Activated naive CD8-positive, alpha-beta T cell treated with anti-CD3 and anti-CD28 coated beads for 36 hours (primary cell): ENCODE results near the gene HAVCR1. TPM values are rescaled to one million over a fixed set of nuclear protein-coding genes. Genes with fewer than 3 reads are reported as not detected.
A peak's percentile ranks its signal among the peaks of the same experiment; 100 is the strongest.

Source experiments
- DNase-seq: peaks from one replicate; pipeline ENCODE4 v3.0.0; 2021
- H3K27ac Mint-ChIP-seq: one replicate; pipeline ENCODE4 v1.8.0; 2022; ENCODE audit warnings: mild to moderate bottlenecking, moderate library complexity, mixed read lengths
- H3K27me3 Mint-ChIP-seq: one replicate; pipeline ENCODE4 v1.8.0; 2022; ENCODE audit warnings: mild to moderate bottlenecking, mixed read lengths
- H3K36me3 Mint-ChIP-seq: one replicate; pipeline ENCODE4 v1.8.0; 2021; ENCODE audit warnings: mild to moderate bottlenecking, mixed read lengths
- H3K4me1 Mint-ChIP-seq: one replicate; pipeline ENCODE4 v1.8.0; 2021; ENCODE audit warnings: mixed read lengths
- H3K4me3 Mint-ChIP-seq: one replicate; pipeline ENCODE4 v1.8.0; 2022; ENCODE audit warnings: mild to moderate bottlenecking, moderate library complexity, mixed read lengths
- H3K9me3 Mint-ChIP-seq: one replicate; pipeline ENCODE4 v1.8.0; 2022; ENCODE audit warnings: mixed read lengths
- total RNA-seq, 2 experiments: library from RNA; stranded (reverse); gene quantifications; one replicate each; pipeline ENCODE4 v1.2.3, GENCODE V29; 2021

Gene HAVCR1
- total RNA-seq = under 1 TPM; 0.22 to 0.89 TPM

DNA sequence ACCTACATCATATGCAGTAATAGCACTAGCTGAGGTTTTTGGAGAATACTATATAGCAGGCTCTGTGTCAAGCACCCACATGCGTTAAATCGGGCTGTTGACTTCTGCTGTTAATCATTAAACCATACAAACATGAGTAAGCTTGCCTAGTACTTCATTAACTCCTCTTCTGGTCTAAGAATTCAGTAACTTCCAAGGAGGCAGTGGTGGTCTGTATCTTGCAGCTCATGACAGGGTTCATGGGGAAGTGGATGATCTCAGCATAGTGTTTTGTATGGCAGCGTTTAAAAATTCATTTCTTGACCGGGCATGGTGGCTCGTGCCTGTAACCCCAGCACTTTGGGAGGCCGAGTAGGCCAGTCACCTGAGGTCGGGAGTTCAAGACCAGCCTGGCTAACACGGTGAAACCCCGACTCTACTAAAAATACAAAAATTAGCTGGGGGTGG, at the start of gene HAVCR1:
TSS of gene HAVCR1 (minus strand) at position 24 of the 447 bp plus-strand sequence. CDS start 1,173 bp downstream, outside the sequence.
- H3K27ac Mint-ChIP-seq = no peak within 1 kb of the TSS
- no peaks in the 10 kb centered on the region for H3K9me3 Mint-ChIP-seq
- no peak within 1 kb of the TSS for H3K4me3 Mint-ChIP-seq

DNA sequence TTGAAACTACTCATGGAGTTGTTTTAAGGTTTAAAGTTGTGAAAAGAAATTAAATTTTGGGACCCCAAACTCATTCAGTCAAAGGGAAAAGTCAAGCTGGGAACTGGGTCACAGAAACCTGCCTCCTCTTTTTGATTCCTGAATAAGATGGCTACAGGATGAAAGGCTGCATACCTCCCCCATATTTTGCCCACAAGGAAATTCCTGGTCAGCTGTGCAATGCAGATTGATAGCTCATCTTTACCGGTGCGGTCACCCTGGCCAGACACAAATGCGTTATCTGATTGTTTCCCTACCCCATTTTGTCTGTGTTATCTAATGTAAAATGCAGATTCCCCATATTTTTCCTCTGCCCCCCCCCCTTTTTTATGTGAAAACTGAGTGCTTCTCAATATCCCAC, 48.6 kb upstream of the HAVCR1 start:
- H3K9me3 Mint-ChIP-seq = no peaks in the 10 kb centered on the region
- H3K36me3 Mint-ChIP-seq = peaks cover 32% of the 10 kb centered on the region
- peaks cover 38% of the 10 kb centered on the region for H3K4me1 Mint-ChIP-seq
- H3K4me3 Mint-ChIP-seq = peak overlapping the region; percentile 67
- H3K27ac Mint-ChIP-seq = peak overlapping the region; percentile 62
- DNase-seq = no peak
- no peaks in the 10 kb centered on the region for H3K27me3 Mint-ChIP-seq

More for the DNA sequence above, at the start of gene HAVCR1:
- no peaks in the 10 kb centered on the region for H3K36me3 Mint-ChIP-seq
- H3K4me1 Mint-ChIP-seq = no peaks in the 10 kb centered on the region
- no peaks in the 10 kb centered on the region for H3K27me3 Mint-ChIP-seq
- no peak for DNase-seq

DNA sequence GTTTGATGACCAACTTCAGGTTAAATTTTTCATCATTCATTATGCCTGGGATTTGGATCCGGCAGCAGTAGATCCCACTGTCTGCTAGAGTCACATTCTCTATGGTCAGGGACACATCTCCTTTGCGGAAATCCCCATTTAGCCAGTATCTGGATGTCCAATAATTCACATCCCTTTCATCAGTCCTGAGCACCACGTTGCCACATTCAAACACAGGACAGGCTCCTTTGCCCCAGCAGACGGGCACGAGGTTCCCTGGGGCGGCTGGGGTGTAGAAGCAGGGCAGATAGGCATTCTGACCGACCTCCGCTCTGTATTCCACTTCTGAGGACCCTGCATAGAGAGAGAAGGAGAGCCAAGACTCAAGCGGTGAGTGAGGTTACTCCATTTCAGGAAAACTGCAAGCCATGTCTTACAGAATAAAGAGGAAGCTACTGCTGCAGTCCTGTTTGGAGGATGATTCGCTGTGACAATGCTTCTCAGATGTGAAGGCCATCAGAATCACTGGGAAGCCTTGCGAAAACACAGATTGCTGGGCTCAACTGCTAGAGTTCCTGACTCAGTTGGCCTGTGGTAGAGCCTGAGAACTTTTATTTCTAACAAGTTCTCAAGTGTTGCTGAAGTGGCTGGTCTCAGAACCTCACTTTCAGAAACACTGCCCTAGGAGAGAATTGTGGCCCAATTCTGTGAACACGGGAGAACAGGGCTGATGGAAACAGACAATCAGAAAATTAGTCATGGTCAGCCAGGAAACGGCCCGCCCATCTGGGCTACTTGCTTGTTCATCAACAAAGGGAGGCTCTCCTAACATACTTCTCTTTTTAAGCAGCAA, 47.9 kb upstream of the HAVCR1 start:
- peaks cover 38% of the 10 kb centered on the region for H3K4me1 Mint-ChIP-seq
- peak overlapping the region; percentile 62 for H3K27ac Mint-ChIP-seq
- H3K27me3 Mint-ChIP-seq = no peaks in the 10 kb centered on the region
- peak; percentile 53 for DNase-seq
- H3K4me3 Mint-ChIP-seq = peak overlapping the region; percentile 67
- H3K9me3 Mint-ChIP-seq = no peaks in the 10 kb centered on the region
- H3K36me3 Mint-ChIP-seq = peaks cover 34% of the 10 kb centered on the region

DNA sequence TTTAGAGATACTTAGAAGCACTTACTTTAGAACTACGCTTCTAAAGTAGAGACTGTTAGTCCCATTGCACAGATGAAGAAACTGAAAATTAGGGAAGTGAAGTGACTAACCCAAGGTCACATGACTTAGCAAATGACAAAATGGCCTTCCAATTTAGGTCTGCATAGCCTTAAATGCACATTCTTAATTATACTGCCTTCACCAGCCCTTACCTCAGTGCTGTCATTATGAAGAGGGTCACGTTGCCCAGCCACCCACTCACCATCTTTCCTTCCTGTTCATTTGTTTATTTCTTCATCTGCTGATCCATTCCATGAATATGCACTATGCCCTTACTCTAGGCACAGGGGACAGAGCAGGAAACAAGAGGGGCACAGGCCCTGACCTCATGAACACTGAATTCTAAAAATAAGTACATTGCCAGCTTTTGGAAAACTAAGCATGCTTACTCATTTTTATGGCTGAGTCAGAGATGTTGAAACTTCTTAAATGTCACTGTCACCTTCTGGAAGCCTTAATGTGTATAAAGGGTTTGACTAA, 41.3 kb upstream of the HAVCR1 start:
- H3K36me3 Mint-ChIP-seq = peaks cover 39% of the 10 kb centered on the region
- peaks cover 28% of the 10 kb centered on the region for H3K4me1 Mint-ChIP-seq
- peaks cover 1% of the 10 kb centered on the region for H3K9me3 Mint-ChIP-seq
- no peaks in the 10 kb centered on the region for H3K27me3 Mint-ChIP-seq
- peak overlapping the region; percentile 93 for H3K27ac Mint-ChIP-seq
- DNase-seq = peak; percentile 40
- H3K4me3 Mint-ChIP-seq = peak overlapping the region; percentile 14

DNA sequence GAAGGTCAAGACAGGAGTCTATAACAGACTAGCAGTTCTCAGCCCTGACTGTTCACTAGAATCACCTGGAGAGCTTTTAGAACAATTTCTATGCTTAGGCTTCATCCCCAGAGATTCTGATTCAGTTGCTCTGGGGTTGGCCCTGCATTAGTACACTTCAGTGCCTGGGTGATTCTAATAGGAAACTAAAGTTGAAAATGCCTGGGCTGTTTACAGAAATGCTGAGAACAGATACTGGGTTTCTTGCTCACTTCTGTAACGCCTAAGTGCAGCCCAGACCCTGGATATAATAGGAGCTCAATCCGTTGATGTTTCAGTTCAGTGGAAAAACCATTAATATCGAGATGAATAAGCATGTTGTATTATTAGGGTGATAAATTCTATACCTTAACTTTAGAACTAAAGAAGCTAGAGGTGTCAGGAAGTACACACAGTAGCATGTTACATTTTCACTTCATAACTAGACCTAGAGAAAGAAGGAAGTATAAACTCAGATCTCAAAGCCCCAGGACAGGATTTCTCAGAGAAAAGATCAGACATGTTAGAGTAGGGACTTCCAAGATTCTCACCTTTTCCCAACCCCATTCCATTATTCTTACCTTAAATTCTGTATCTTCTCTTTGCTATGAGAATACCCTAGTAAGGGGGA, 29.6 kb upstream of the HAVCR1 start:
- no peak for DNase-seq
- Mint-ChIP-seq H3K4me3 (no peak overlapping the region), H3K36me3 (peaks cover 43% of the 10 kb centered on the region), H3K27ac (peak overlapping the region; percentile 16), H3K27me3 (no peaks in the 10 kb centered on the region), H3K9me3 (no peaks in the 10 kb centered on the region), H3K4me1 (peaks cover 4% of the 10 kb centered on the region)

DNA sequence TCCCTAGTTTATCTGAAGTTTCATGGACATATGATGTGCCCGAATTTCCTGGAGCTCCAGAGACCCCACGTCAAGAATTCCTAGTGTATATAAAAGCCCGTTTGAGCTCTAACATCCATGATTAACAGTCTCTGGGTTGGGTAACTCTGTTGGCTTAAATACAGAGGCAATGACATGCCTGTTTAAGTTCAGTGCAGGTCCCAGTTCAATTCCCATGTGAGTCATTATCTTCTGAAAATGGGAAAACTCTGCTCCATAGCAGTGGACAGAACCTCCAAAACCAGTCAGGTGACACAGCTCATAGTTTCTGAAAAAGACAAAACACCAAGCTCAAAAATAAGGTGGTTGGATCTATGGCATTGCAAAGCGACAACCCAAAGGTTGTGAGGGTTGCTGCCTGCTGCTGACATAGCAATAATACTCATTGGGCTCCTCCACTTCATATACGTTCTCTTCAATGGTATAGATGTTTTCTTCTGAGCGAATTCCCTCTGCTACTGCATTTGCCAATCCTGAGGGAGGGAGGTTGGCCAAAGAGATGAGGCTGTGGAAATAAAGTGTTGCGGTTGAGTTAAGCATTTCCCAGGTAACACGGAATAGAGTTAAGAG, 27.9 kb upstream of the HAVCR1 start:
- Mint-ChIP-seq H3K9me3 (no peaks in the 10 kb centered on the region), H3K36me3 (peaks cover 48% of the 10 kb centered on the region), H3K4me3 (no peak overlapping the region), H3K27ac (no peak overlapping the region), H3K27me3 (no peaks in the 10 kb centered on the region), H3K4me1 (peaks cover 4% of the 10 kb centered on the region)
- DNase-seq = no peak

DNA sequence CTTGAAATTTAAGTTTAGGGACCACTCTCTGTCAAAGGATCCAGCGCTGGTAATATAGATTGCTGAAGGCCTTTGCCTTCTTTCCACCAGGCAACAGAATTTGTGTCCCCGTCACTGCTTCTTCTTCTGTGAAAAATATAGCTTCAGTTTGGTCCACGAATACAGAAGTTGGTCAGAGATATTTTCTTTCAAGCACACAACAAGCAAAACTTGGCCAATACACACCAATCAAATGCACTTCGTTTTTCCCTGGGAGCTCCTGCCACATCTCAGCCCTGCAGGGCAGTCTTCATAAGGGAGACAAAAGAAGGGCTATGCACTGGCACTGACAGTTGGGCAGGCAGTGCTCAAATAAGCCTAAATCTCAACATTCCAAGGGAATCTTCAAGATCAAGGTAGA, 27.0 kb upstream of the HAVCR1 start:
- Mint-ChIP-seq H3K9me3 (no peaks in the 10 kb centered on the region), H3K27ac (no peak overlapping the region), H3K27me3 (no peaks in the 10 kb centered on the region), H3K4me1 (peaks cover 4% of the 10 kb centered on the region), H3K4me3 (no peak overlapping the region), H3K36me3 (peaks cover 40% of the 10 kb centered on the region)
- no peak for DNase-seq

DNA sequence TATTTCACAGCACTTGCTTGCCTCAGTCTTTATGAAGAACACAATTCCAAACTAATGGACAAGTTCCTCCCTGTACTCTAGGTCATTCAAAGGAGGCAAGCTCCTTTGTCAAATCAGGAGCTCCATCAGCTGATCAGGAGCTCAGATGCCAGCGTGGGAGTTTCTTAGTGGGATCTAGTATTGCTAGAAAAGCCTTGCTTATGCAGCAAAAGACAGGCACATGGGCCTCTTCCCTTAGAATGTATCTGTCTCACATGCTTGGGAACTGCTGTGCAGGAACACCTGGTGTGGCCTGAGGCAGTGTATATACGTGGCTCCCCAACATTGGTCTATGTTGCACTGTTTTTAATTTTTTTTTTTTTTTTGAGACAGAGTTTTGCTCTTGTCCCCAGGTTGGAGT, 21.4 kb upstream of the HAVCR1 start:
- H3K4me1 Mint-ChIP-seq = peaks cover 11% of the 10 kb centered on the region
- peaks cover 4% of the 10 kb centered on the region for H3K9me3 Mint-ChIP-seq
- H3K27ac Mint-ChIP-seq = no peak overlapping the region
- no peak overlapping the region for H3K4me3 Mint-ChIP-seq
- no peak for DNase-seq
- no peaks in the 10 kb centered on the region for H3K27me3 Mint-ChIP-seq
- peaks cover 20% of the 10 kb centered on the region for H3K36me3 Mint-ChIP-seq

DNA sequence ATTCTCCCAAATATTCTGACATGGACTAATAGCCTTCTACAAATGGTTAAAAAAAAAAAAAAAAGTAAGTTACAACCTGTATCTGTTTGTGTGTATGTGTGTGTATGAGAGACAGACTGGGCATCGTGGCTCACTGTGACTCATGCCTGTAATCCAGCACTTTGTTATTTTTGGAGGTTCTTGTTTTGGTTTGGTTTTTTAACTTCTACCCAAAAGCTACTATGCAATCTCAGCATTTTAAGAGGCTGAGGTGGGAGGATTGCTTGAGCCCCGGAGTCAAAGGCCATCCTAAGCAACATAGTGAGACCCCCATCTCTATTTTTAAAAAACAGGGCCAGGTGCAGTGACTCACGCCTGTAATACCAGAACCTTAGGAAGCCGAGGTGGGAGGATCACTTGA, 17.6 kb upstream of the HAVCR1 start:
- H3K9me3 Mint-ChIP-seq = peaks cover 10% of the 10 kb centered on the region
- no peak overlapping the region for H3K4me3 Mint-ChIP-seq
- peaks cover 13% of the 10 kb centered on the region for H3K36me3 Mint-ChIP-seq
- no peak overlapping the region for H3K27ac Mint-ChIP-seq
- DNase-seq = no peak
- H3K4me1 Mint-ChIP-seq = peaks cover 33% of the 10 kb centered on the region
- no peaks in the 10 kb centered on the region for H3K27me3 Mint-ChIP-seq

DNA sequence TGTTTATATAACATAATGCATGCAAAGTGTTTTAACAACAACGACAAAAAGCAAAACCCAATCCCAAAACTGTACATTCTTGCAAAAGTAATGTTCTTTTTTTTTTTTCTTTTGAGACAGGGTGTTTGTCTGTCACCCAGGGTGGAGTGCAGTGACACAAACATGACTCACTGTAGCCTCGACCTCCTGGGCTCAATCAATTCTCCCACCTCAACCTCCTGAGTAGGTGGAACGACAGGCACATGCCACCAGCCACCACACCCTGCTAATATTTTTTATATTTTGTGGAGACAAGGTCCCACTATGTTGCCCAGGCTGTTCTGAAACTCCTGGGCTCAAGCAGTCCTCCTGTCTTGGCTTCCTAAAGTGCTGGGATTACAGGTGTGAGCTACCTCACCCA, 13.6 kb upstream of the HAVCR1 start:
- Mint-ChIP-seq H3K4me1 (peaks cover 33% of the 10 kb centered on the region), H3K36me3 (peaks cover 13% of the 10 kb centered on the region), H3K4me3 (no peak overlapping the region), H3K27ac (peak overlapping the region; percentile 14), H3K9me3 (peaks cover 10% of the 10 kb centered on the region), H3K27me3 (no peaks in the 10 kb centered on the region)
- DNase-seq = peak; percentile 41

DNA sequence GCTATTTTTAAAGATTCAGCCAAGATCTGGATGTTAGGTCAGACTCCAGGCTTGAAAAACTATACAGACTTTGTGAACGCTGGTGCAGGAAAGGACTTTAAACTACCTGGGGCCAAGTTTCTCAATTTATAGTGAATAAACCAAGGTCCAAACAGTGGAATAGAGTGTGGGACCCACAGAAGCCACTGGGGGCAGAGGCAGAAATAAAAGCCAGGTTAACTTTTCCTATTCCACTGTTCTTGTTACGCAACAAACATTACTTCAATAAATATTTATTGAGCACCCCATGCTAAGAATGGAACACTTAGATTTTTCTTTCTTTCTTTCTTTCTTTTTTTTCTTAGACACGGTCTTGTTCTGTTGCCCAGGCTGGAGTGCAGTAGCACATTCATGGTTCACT, 11.0 kb upstream of the HAVCR1 start:
- Mint-ChIP-seq H3K27ac (peak overlapping the region; percentile 58), H3K4me1 (peaks cover 22% of the 10 kb centered on the region), H3K27me3 (no peaks in the 10 kb centered on the region), H3K9me3 (peaks cover 6% of the 10 kb centered on the region), H3K36me3 (peaks cover 5% of the 10 kb centered on the region), H3K4me3 (no peak overlapping the region)
- no peak for DNase-seq

DNA sequence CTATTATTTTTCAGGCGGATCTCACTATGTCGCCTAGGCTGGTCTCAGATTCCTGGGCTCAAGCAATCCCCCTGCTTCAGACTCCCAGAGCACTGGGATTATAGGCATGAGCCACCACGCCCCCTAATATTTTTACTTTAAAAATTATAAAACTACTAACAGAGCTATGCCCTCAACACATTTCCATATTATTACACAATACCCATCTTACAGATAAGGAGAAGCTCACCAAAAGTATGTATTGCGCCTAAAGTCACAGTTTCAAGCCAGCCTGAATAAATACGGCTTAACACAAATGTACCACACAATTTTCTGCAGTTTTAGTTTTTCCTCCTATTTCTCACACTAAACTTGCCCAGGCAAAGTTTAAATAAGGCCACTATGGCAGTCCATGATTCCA, 9.9 kb upstream of the HAVCR1 start:
- Mint-ChIP-seq H3K4me1 (peaks cover 15% of the 10 kb centered on the region), H3K27ac (no peak overlapping the region), H3K27me3 (no peaks in the 10 kb centered on the region), H3K36me3 (no peaks in the 10 kb centered on the region), H3K4me3 (no peak overlapping the region), H3K9me3 (peaks cover 2% of the 10 kb centered on the region)
- no peak for DNase-seq

DNA sequence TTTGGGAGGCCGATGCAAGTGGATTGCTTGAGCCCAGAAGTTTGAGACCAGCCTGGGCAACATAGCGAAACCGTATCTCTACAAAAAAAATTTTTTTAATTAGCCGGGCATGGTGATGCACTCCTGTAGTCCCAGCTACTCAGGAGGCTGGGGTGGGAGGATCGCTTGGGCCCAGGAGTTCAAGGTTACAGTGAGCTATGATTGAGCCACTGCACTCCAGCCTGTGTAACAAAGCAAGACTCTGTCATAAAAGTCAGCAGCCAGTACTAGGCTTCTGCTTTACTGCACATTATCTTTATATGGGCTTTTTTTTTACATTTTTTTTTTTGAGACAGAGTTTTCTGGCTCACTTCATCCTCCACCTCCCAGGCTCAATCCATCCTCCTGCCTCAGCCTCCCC, 9.4 kb upstream of the HAVCR1 start:
- DNase-seq = no peak
- peaks cover 12% of the 10 kb centered on the region for H3K4me1 Mint-ChIP-seq
- no peaks in the 10 kb centered on the region for H3K27me3 Mint-ChIP-seq
- no peak overlapping the region for H3K4me3 Mint-ChIP-seq
- H3K36me3 Mint-ChIP-seq = no peaks in the 10 kb centered on the region
- no peaks in the 10 kb centered on the region for H3K9me3 Mint-ChIP-seq
- H3K27ac Mint-ChIP-seq = peak overlapping the region; percentile 34

DNA sequence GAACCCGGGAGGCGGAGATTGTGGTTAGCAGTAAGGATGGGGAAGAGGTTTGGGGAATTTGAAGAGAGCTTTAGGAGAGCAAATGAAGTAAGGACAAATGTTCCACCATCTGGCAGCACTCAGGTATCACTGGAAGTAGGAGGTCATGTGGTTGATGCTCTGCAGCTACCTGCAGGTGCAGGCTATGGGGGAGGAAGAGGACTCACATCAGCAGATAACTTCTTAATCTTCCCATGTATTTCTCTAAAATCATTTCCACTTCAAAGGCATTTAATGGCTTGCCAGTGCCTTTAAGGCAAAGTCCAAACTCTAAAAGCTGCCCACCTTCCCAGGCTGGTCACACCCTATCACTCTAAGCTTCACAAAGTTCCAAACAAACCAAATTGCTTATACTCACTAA, 8.1 kb upstream of the HAVCR1 start:
- Mint-ChIP-seq H3K4me3 (no peak overlapping the region), H3K27ac (no peak overlapping the region), H3K4me1 (peaks cover 2% of the 10 kb centered on the region), H3K36me3 (no peaks in the 10 kb centered on the region), H3K27me3 (no peaks in the 10 kb centered on the region), H3K9me3 (no peaks in the 10 kb centered on the region)
- DNase-seq = no peak

DNA sequence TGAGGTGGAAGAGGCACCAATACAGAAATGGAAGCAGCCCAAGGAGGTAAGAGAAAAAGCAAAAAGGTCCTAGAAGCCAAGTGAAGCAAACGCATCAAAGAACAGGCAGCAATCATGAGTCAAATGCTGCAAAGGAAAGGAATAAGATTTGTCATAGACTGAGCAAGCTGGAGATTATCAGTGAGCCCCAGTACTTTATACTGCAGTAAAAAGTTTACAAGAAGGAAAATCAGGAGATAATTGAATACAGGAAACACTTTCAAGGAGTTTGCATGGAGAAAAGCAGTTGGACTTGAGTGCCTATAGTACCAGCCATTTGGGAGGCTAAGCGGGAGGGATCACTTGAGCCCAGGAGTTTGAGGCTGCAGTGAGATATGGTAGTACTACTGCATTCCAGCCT, 7.2 kb upstream of the HAVCR1 start:
- peaks cover 2% of the 10 kb centered on the region for H3K4me1 Mint-ChIP-seq
- H3K9me3 Mint-ChIP-seq = no peaks in the 10 kb centered on the region
- H3K27ac Mint-ChIP-seq = no peak overlapping the region
- no peaks in the 10 kb centered on the region for H3K27me3 Mint-ChIP-seq
- no peak for DNase-seq
- H3K36me3 Mint-ChIP-seq = no peaks in the 10 kb centered on the region
- no peak overlapping the region for H3K4me3 Mint-ChIP-seq
